ENCODE measurements around the gene EOGT.
A peak's percentile ranks its signal among the peaks of the same experiment; 100 is the strongest.

EOGT gene

DNA sequence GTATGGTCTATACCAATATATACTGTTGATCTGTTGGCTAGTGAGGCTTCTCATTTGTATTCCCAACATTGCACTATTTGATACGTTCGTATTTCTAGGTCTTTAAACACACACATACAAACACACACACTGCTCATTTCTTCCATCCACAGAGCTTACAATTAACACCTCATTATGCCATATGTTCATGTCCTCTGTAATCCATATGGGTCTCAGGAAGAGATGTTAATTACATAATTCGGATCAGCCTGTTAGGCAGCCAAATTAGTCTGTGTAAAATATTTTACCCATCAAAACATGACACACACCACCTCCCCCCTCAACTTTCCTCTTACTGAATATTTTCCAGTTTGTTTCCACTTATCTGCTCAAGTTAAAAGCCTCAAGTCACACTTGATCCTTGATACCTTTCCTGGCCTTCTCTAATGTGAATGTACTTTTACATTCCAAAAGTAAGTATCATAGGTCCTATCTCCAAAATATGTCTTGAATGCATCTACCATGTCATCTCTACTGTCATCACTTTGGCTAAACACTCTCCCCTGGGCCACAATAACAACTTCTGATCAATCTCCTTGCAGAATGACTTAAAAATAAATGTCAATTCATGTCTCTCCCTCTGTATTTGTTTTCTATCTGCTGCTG is 28.2 kb downstream of the EOGT start:
- peaks cover 0 to 2% of the 10 kb centered on the region in 2 donors for H3K36me3 ChIP-seq (replicated peaks in 1 of 2; ENCODE audit: control insufficient read depth in 2 of 2, insufficient read depth in 2 of 2, low read length in 2 of 2)
- H2BK15ac ChIP-seq (ENCODE audit: low read length): no peak overlapping the region
- H3K4ac ChIP-seq (ENCODE audit: low read length): no peak overlapping the region
- no peak overlapping the region for H4K8ac ChIP-seq (ENCODE audit: low read depth, low read length)
- no peak overlapping the region for H2BK120ac ChIP-seq (ENCODE audit: low read depth, low read length)
- no peaks in the 10 kb centered on the region for H3K79me1 ChIP-seq (ENCODE audit: low read depth, low read length)
- H2AK5ac ChIP-seq (ENCODE audit: low read depth, low read length): no peak overlapping the region
- no peak overlapping the region for H3K14ac ChIP-seq (ENCODE audit: low read length)
- no peak for DNase-seq (ENCODE audit: low spot score)
- no peak overlapping the region for H3K27ac ChIP-seq (replicated peaks; ENCODE audit: low read length)
- no peak overlapping the region for H2BK5ac ChIP-seq (ENCODE audit: low read length)
- no peak overlapping the region for H3K9ac ChIP-seq (ENCODE audit: low read depth, low read length, poor library complexity)
- no peak overlapping the region for H3K4me2 ChIP-seq (ENCODE audit: insufficient read depth, low read length, poor library complexity, severe bottlenecking)
- no peak overlapping the region for H3K4me3 ChIP-seq (ENCODE audit: low read length in 2 of 2)
- no CpG with 5 or more reads among the region's 3 CpGs for WGBS, 2 donors (ENCODE audit: extremely low coverage in 2 of 2, insufficient read length in 2 of 2, insufficient replicate concordance in 1 of 2)
- no peak overlapping the region for H2AFZ ChIP-seq (ENCODE audit: low read length)
- H3K23ac ChIP-seq (ENCODE audit: low read depth, low read length, poor library complexity): no peak overlapping the region
- H3K18ac ChIP-seq (ENCODE audit: low read length): no peak overlapping the region
- no peaks in the 10 kb centered on the region for H3K9me3 ChIP-seq (replicated peaks in 1 of 2; ENCODE audit: control insufficient read depth in 2 of 2, insufficient read depth in 1 of 2, low read depth in 1 of 2, low read length in 2 of 2)
- no peaks in the 10 kb centered on the region for H3K27me3 ChIP-seq (ENCODE audit: control insufficient read depth in 3 of 3, insufficient read depth in 3 of 3, low read depth in 1 of 3, low read length in 3 of 3)
- no peak overlapping the region for H2BK12ac ChIP-seq (ENCODE audit: low read length)
- no peaks in the 10 kb centered on the region for H3K4me1 ChIP-seq (ENCODE audit: control insufficient read depth in 2 of 2, insufficient read depth in 1 of 2, low read depth in 1 of 2, low read length in 2 of 2)
- H4K91ac ChIP-seq (ENCODE audit: low read depth, low read length, poor library complexity): no peak overlapping the region

DNA sequence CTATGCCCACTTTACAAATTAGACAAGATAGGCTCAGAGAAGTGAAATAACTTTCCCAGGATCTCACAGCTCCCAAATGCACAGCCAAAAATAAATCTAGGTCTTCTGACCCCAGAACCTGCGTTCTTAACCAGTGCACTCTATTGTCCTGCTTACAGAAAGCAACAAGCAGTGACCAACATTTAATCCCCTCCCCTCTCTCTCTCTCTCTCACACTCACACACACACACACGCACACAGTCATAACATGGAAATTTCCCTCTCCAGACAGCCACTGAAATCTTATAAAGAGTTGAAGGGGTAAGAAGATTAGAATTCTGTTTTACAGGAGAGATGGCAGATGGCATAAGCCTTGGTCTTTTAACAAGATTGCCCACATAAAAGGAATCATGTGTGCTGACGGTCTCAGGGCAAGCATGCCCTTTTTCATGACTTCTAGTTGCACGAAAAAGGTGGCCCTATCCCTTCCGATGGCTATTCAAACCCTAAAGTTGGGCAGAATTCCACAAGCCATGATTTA is 29.4 kb downstream of the EOGT start:
- Histone ChIP-seq H3K36me3 (replicated peaks in 1 of 2; ENCODE audit: control insufficient read depth in 2 of 2, insufficient read depth in 2 of 2, low read length in 2 of 2) (peaks cover 0 to 2% of the 10 kb centered on the region in 2 donors), H3K9me3 (replicated peaks in 1 of 2; ENCODE audit: control insufficient read depth in 2 of 2, insufficient read depth in 1 of 2, low read depth in 1 of 2, low read length in 2 of 2) (no peaks in the 10 kb centered on the region), H3K9ac (ENCODE audit: low read depth, low read length, poor library complexity) (no peak overlapping the region), H4K91ac (ENCODE audit: low read depth, low read length, poor library complexity) (no peak overlapping the region), H3K79me1 (ENCODE audit: low read depth, low read length) (no peaks in the 10 kb centered on the region), H2AFZ (ENCODE audit: low read length) (no peak overlapping the region), H2BK15ac (ENCODE audit: low read length) (no peak overlapping the region), H3K23ac (ENCODE audit: low read depth, low read length, poor library complexity) (no peak overlapping the region), H3K4me2 (ENCODE audit: insufficient read depth, low read length, poor library complexity, severe bottlenecking) (no peak overlapping the region), H3K4me3 (ENCODE audit: low read length in 2 of 2) (no peak overlapping the region), H3K27ac (replicated peaks; ENCODE audit: low read length) (no peak overlapping the region), H2AK5ac (ENCODE audit: low read depth, low read length) (no peak overlapping the region), H3K14ac (ENCODE audit: low read length) (no peak overlapping the region), H2BK120ac (ENCODE audit: low read depth, low read length) (no peak overlapping the region), H2BK5ac (ENCODE audit: low read length) (no peak overlapping the region), H2BK12ac (ENCODE audit: low read length) (no peak overlapping the region), H3K4me1 (ENCODE audit: control insufficient read depth in 2 of 2, insufficient read depth in 1 of 2, low read depth in 1 of 2, low read length in 2 of 2) (no peaks in the 10 kb centered on the region), H3K18ac (ENCODE audit: low read length) (no peak overlapping the region), H3K4ac (ENCODE audit: low read length) (no peak overlapping the region), H3K27me3 (ENCODE audit: control insufficient read depth in 3 of 3, insufficient read depth in 3 of 3, low read depth in 1 of 3, low read length in 3 of 3) (no peaks in the 10 kb centered on the region), H4K8ac (ENCODE audit: low read depth, low read length) (no peak overlapping the region)
- no CpG with 5 or more reads among the region's 5 CpGs for WGBS, 2 donors (ENCODE audit: extremely low coverage in 2 of 2, insufficient read length in 2 of 2, insufficient replicate concordance in 1 of 2)
- DNase-seq (ENCODE audit: low spot score): no peak

DNA sequence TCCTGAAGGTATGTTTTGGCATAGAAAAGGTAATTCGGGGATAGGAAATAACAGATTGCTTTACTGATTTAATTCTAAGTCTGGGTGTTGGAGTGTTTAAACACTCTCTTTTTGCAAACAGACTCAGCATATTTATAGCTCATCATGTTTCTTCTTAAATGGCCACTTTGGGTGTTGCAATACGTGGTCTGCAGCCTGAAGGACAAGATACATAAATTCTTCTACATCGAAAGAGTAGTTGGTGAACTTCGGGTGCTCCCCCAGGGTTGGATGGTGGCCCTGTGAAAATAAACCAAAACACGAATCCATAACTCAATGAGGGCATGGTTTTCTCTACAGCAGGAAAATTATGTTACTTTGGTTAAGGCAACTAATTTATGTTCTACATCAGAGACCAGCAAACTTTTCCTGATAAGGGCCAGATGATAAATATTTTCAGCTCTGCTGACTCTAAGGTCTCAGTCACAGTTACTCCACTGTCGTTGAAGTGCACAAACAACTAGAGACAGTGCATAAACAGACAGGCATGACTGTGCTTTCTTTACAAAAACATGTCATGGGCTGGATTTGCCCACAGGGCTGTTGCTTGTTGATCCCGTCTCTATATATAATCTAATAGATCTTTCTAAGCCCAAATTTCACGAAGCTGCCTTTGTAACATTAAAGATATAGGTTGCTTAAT is 35.9 kb downstream of the EOGT start:
- no peak overlapping the region for H2BK5ac ChIP-seq (ENCODE audit: low read length)
- no peaks in the 10 kb centered on the region for H3K27me3 ChIP-seq (ENCODE audit: control insufficient read depth in 3 of 3, insufficient read depth in 3 of 3, low read depth in 1 of 3, low read length in 3 of 3)
- no CpG with 5 or more reads among the region's 8 CpGs for WGBS, 2 donors (ENCODE audit: extremely low coverage in 2 of 2, insufficient read length in 2 of 2, insufficient replicate concordance in 1 of 2)
- DNase-seq (ENCODE audit: low spot score): no peak
- no peak overlapping the region for H3K4me3 ChIP-seq (ENCODE audit: low read length in 2 of 2)
- no peak overlapping the region for H2AFZ ChIP-seq (ENCODE audit: low read length)
- H2AK5ac ChIP-seq (ENCODE audit: low read depth, low read length): no peak overlapping the region
- H3K36me3 ChIP-seq (replicated peaks in 1 of 2; ENCODE audit: control insufficient read depth in 2 of 2, insufficient read depth in 2 of 2, low read length in 2 of 2): no peaks in the 10 kb centered on the region
- no peak overlapping the region for H3K14ac ChIP-seq (ENCODE audit: low read length)
- no peak overlapping the region for H2BK12ac ChIP-seq (ENCODE audit: low read length)
- peak overlapping the region; percentile 54 for H3K27ac ChIP-seq (replicated peaks; ENCODE audit: low read length)
- H3K4me1 ChIP-seq (ENCODE audit: control insufficient read depth in 2 of 2, insufficient read depth in 1 of 2, low read depth in 1 of 2, low read length in 2 of 2): no peaks in the 10 kb centered on the region
- no peaks in the 10 kb centered on the region for H3K9me3 ChIP-seq (replicated peaks in 1 of 2; ENCODE audit: control insufficient read depth in 2 of 2, insufficient read depth in 1 of 2, low read depth in 1 of 2, low read length in 2 of 2)
- H3K9ac ChIP-seq (ENCODE audit: low read depth, low read length, poor library complexity): no peak overlapping the region
- H3K4me2 ChIP-seq (ENCODE audit: insufficient read depth, low read length, poor library complexity, severe bottlenecking): no peak overlapping the region
- H3K23ac ChIP-seq (ENCODE audit: low read depth, low read length, poor library complexity): no peak overlapping the region
- H3K18ac ChIP-seq (ENCODE audit: low read length): no peak overlapping the region
- H4K91ac ChIP-seq (ENCODE audit: low read depth, low read length, poor library complexity): no peak overlapping the region
- H2BK15ac ChIP-seq (ENCODE audit: low read length): no peak overlapping the region
- H2BK120ac ChIP-seq (ENCODE audit: low read depth, low read length): no peak overlapping the region
- H3K4ac ChIP-seq (ENCODE audit: low read length): no peak overlapping the region
- no peaks in the 10 kb centered on the region for H3K79me1 ChIP-seq (ENCODE audit: low read depth, low read length)
- no peak overlapping the region for H4K8ac ChIP-seq (ENCODE audit: low read depth, low read length)

DNA sequence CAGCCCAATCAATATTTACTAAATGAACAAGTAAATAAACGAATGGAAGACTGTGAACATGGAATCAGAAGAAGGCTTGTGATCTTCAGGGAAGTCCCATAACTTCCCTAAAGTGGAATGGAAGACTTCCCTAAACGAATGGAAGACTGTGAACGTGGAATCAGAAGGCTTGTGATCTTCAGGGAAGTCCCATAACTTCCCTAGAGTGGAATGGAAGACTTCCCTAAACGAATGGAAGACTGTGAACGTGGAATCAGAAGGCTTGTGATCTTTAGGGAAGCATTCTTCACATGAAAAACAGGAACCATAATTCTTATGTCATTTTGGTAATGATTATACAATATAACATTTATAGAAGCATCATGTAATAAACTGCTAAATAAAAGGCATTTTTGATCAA is 38.8 kb downstream of the EOGT start:
- no peak overlapping the region for H2BK120ac ChIP-seq (ENCODE audit: low read depth, low read length)
- H4K8ac ChIP-seq (ENCODE audit: low read depth, low read length): no peak overlapping the region
- no CpG with 5 or more reads among the region's 5 CpGs for WGBS, 2 donors (ENCODE audit: extremely low coverage in 2 of 2, insufficient read length in 2 of 2, insufficient replicate concordance in 1 of 2)
- H3K36me3 ChIP-seq (replicated peaks in 1 of 2; ENCODE audit: control insufficient read depth in 2 of 2, insufficient read depth in 2 of 2, low read length in 2 of 2): no peaks in the 10 kb centered on the region
- DNase-seq (ENCODE audit: low spot score): no peak
- H3K14ac ChIP-seq (ENCODE audit: low read length): no peak overlapping the region
- H2AK5ac ChIP-seq (ENCODE audit: low read depth, low read length): no peak overlapping the region
- no peak overlapping the region for H3K27ac ChIP-seq (replicated peaks; ENCODE audit: low read length)
- H2BK12ac ChIP-seq (ENCODE audit: low read length): no peak overlapping the region
- H3K4me1 ChIP-seq (ENCODE audit: control insufficient read depth in 2 of 2, insufficient read depth in 1 of 2, low read depth in 1 of 2, low read length in 2 of 2): no peaks in the 10 kb centered on the region
- no peaks in the 10 kb centered on the region for H3K9me3 ChIP-seq (replicated peaks in 1 of 2; ENCODE audit: control insufficient read depth in 2 of 2, insufficient read depth in 1 of 2, low read depth in 1 of 2, low read length in 2 of 2)
- H3K4me3 ChIP-seq (ENCODE audit: low read length in 2 of 2): no peak overlapping the region
- H2BK5ac ChIP-seq (ENCODE audit: low read length): no peak overlapping the region
- H3K4me2 ChIP-seq (ENCODE audit: insufficient read depth, low read length, poor library complexity, severe bottlenecking): no peak overlapping the region
- H3K23ac ChIP-seq (ENCODE audit: low read depth, low read length, poor library complexity): no peak overlapping the region
- H2AFZ ChIP-seq (ENCODE audit: low read length): no peak overlapping the region
- no peak overlapping the region for H2BK15ac ChIP-seq (ENCODE audit: low read length)
- H3K18ac ChIP-seq (ENCODE audit: low read length): no peak overlapping the region
- peaks cover 0 to 8% (median 0%) of the 10 kb centered on the region in 3 experiments for H3K27me3 ChIP-seq (ENCODE audit: control insufficient read depth in 3 of 3, insufficient read depth in 3 of 3, low read depth in 1 of 3, low read length in 3 of 3)
- no peak overlapping the region for H3K4ac ChIP-seq (ENCODE audit: low read length)
- no peaks in the 10 kb centered on the region for H3K79me1 ChIP-seq (ENCODE audit: low read depth, low read length)
- no peak overlapping the region for H4K91ac ChIP-seq (ENCODE audit: low read depth, low read length, poor library complexity)
- H3K9ac ChIP-seq (ENCODE audit: low read depth, low read length, poor library complexity): no peak overlapping the region
